GM12878 (cell line): ENCODE data around the gene FGGY. TPM values are rescaled to one million over a fixed set of nuclear protein-coding genes. Genes with fewer than 3 reads are reported as not detected.

Experiments used
- ATAC-seq: fragments of 200-7000 bp; cut with Tn5 transposase; 3 replicates; pipeline ENCODE4 v1.9.1; 2020; ENCODE audit warnings: mild to moderate bottlenecking, moderate library complexity
- BruUV-seq: library from RNA; stranded (reverse); fragments of 400-500 nt; replicated peaks from 2 replicates; lab custom pipeline; 2021; lab: Mats Ljungman, UMichigan
- CTCF ChIA-PET: fragments of 300-600 bp; sonication (Branson Sonifier 250); formaldehyde crosslinking; extraction: SDS; loops from one replicate; lab custom pipeline; 2021; ENCODE audit warnings: inconsistent platforms; lab: Yijun Ruan, JAX
- POLR2A ChIA-PET: fragments of 350-600 bp; formaldehyde crosslinking; extraction: SDS; loops from one replicate; lab custom pipeline; 2021; ENCODE audit warnings: inconsistent platforms; lab: Charles Lee
- RAD21 ChIA-PET: fragments of 300-600 bp; sonication (Branson Sonifier 250); formaldehyde crosslinking; loops from one replicate; lab custom pipeline; 2023; ENCODE audit warnings: antibody characterized with exemption; ENCODE audit not compliant: unreplicated experiment; lab: Charles Lee
- SMC1A ChIA-PET: fragments of 300-600 bp; sonication (Branson Sonifier 250); formaldehyde crosslinking; loops from one replicate; lab custom pipeline; 2023; ENCODE audit not compliant: unreplicated experiment, uncharacterized antibody; lab: Charles Lee
- DNase-seq: peaks from one replicate; pipeline ENCODE4 v3.0.0-alpha.2; 2011; ENCODE audit warnings: low read depth, low spot score
- FAIRE-seq: peaks from 3 replicates; lab custom pipeline; 2011; peaks lifted over from hg19 to GRCh38; lab: Jason Lieb, UNC
- H2AFZ ChIP-seq: 2 replicates; pipeline ENCODE4 v1.6.0; 2011; ENCODE audit warnings: low read depth, low read length, control low read depth; ENCODE audit not compliant: control insufficient read depth
- H3K27ac ChIP-seq: 2 replicates; pipeline ENCODE4 v1.5.1; 2011; ENCODE audit warnings: control low read depth; ENCODE audit not compliant: control insufficient read depth, insufficient read depth
- H3K27me3 ChIP-seq, 2 experiments: replicated peaks in 1 of 2; 2 replicates each; pipeline versions ENCODE4 v1.6.0 to v1.6.1; 2011; ENCODE audit warnings: low read length in 1 of 2; ENCODE audit not compliant: control insufficient read depth in 2 of 2, insufficient read depth in 2 of 2
- H3K36me3 ChIP-seq, 2 experiments: 2 replicates each; pipeline ENCODE4 v1.5.1; 2011; ENCODE audit warnings: low read length in 1 of 2; ENCODE audit not compliant: control insufficient read depth in 2 of 2, insufficient read depth in 2 of 2
- H3K4me1 ChIP-seq: 2 replicates; pipeline ENCODE4 v1.6.1; 2011; ENCODE audit warnings: mild to moderate bottlenecking, low read length, moderate library complexity, mixed read lengths; ENCODE audit not compliant: control insufficient read depth, insufficient read depth
- H3K4me2 ChIP-seq: 2 replicates; pipeline ENCODE4 v1.6.0; 2011; ENCODE audit warnings: control low read depth; ENCODE audit not compliant: control insufficient read depth, insufficient read depth
- H3K4me3 ChIP-seq: fragments of 200-600 bp; sonication (generic); 2 replicates; pipeline ENCODE4 v1.5.1; 2016
- H3K79me2 ChIP-seq: 2 replicates; pipeline ENCODE4 v1.6.0; 2011; ENCODE audit warnings: low read length; ENCODE audit not compliant: control insufficient read depth, insufficient read depth
- H3K9ac ChIP-seq: 2 replicates; pipeline ENCODE4 v1.8.0; 2011; ENCODE audit warnings: low read length, control low read depth, mixed read lengths; ENCODE audit not compliant: control insufficient read depth, insufficient read depth
- H3K9me3 ChIP-seq: replicated peaks from 3 replicates; pipeline ENCODE4 v1.5.1; 2011; ENCODE audit warnings: mild to moderate bottlenecking, low read length; ENCODE audit not compliant: control insufficient read depth, insufficient read depth
- H4K20me1 ChIP-seq: 2 replicates; pipeline ENCODE4 v1.6.0; 2011; ENCODE audit not compliant: control insufficient read depth, insufficient read depth
- CBX5 ChIP-seq: sonication (generic); IDR thresholded peaks from 2 replicates; pipeline ENCODE4 v1.6.1; 2016; ENCODE audit warnings: low read depth, moderate library complexity, mild to moderate bottlenecking, inconsistent platforms
- CUX1 ChIP-seq: IDR thresholded peaks from 2 replicates; pipeline ENCODE4 v1.6.1; 2012; ENCODE audit warnings: improper control_type of control experiment, low read depth, low read length; ENCODE audit not compliant: insufficient replicate concordance
- EED ChIP-seq: sonication (generic); IDR thresholded peaks from 2 replicates; pipeline ENCODE4 v1.6.1; 2016; ENCODE audit warnings: antibody characterized with exemption, low read depth
- EP300 ChIP-seq, 2 experiments: fragments of 150-350 bp in 1 of 2; IDR thresholded peaks; 2 replicates each; pipeline ENCODE4 v1.6.1; 2011 to 2012; ENCODE audit warnings: low read depth in 2 of 2, low read length in 2 of 2, borderline replicate concordance in 1 of 2, improper control_type of control experiment in 1 of 2, inconsistent platforms in 1 of 2; ENCODE audit not compliant: control insufficient read depth in 1 of 2
- GABPA ChIP-seq: IDR thresholded peaks from 2 replicates; pipeline ENCODE4 v1.6.1; 2014; ENCODE audit warnings: antibody characterized with exemption, low read depth, mild to moderate bottlenecking, inconsistent platforms
- KAT2A ChIP-seq: conservative IDR thresholded peaks from 2 replicates; pipeline ENCODE4 v1.6.1; 2011; ENCODE audit warnings: low read depth, low read length; ENCODE audit not compliant: control insufficient read depth
- MTA2 ChIP-seq: fragments of 450-650 bp; IDR thresholded peaks from 2 replicates; pipeline ENCODE4 v1.6.1; 2016; ENCODE audit warnings: low read depth, mild to moderate bottlenecking, moderate library complexity
- MXI1 ChIP-seq: fragments of 150-350 bp; IDR thresholded peaks from 2 replicates; pipeline ENCODE4 v1.6.1; 2011; ENCODE audit warnings: low read depth, mild to moderate bottlenecking, inconsistent platforms, low read length, improper control_type of control experiment
- NBN ChIP-seq: fragments of 450-650 bp; IDR thresholded peaks from 2 replicates; pipeline ENCODE4 v1.6.1; 2016
- NFIC ChIP-seq: IDR thresholded peaks from 2 replicates; pipeline ENCODE4 v1.6.1; 2012; ENCODE audit warnings: low read depth, mild to moderate bottlenecking, inconsistent platforms, low read length, moderate library complexity
- NFYB ChIP-seq: IDR thresholded peaks from 2 replicates; pipeline ENCODE4 v1.6.1; 2011; ENCODE audit warnings: low read depth, mild to moderate bottlenecking, low read length, improper control_type of control experiment, moderate library complexity; ENCODE audit not compliant: insufficient read depth
- POLR2AphosphoS2 ChIP-seq: IDR thresholded peaks from 2 replicates; pipeline ENCODE4 v1.6.1; 2011; ENCODE audit warnings: low read depth, mild to moderate bottlenecking, low read length, improper control_type of control experiment, moderate library complexity
- RELA ChIP-seq: fragments of 450-650 bp; IDR thresholded peaks from 2 replicates; pipeline ENCODE4 v1.8.0; 2014; ENCODE audit warnings: borderline replicate concordance; ENCODE audit not compliant: partially characterized antibody
- SKIL ChIP-seq: fragments of 450-650 bp; IDR thresholded peaks from 2 replicates; pipeline ENCODE4 v1.6.1; 2017; ENCODE audit warnings: mild to moderate bottlenecking, low read depth, inconsistent platforms; ENCODE audit not compliant: poor library complexity, severe bottlenecking
- TCF12 ChIP-seq: IDR thresholded peaks from 2 replicates; pipeline ENCODE4 v1.6.1; 2011; ENCODE audit warnings: low read depth, mild to moderate bottlenecking, low read length
- ZNF274 ChIP-seq: IDR thresholded peaks from one replicate; pipeline ENCODE4 v1.8.0; 2011; ENCODE audit not compliant: insufficient read length, insufficient read depth
- ZZZ3 ChIP-seq: IDR thresholded peaks from 2 replicates; pipeline ENCODE4 v1.6.1; 2011; ENCODE audit warnings: low read depth; ENCODE audit not compliant: control insufficient read depth, insufficient read length
- WGBS: methylation state at CpG from one replicate; pipeline ENCODE4 v1.1.6; 2016; ENCODE audit warnings: low lambda C conversion rate; ENCODE audit not compliant: insufficient replicate concordance, insufficient coverage; ENCODE audit errors: missing lambda C conversion rate; 5-methylcytosine and 5-hydroxymethylcytosine counted together
- in situ Hi-C: fragments of 300-500 bp; cut with MboI; formaldehyde crosslinking; loops from 9 replicates; pipeline ENCODE4 v1.14.3; 2018; ENCODE audit warnings: mixed read lengths
- intact Hi-C: fragments of 100-400 bp; cut with micrococcal nuclease; formaldehyde crosslinking; loops from one replicate; pipeline ENCODE4 v1.14.2; 2022; ENCODE audit not compliant: unreplicated experiment
- polyA plus RNA-seq, 11 experiments: library from polyadenylated mRNA; depleted of rRNA in 4 of 11; unstranded in 6 of 11; stranded (reverse) in 5 of 11; fragments of >200 nt; fragmentation: Nextera tagmentation in 4 of 11; fragmentation: Illumina TruSeq in 1 of 11; extraction: Ambion mirVana in 4 of 11; extraction: Trizol in 1 of 11; gene quantifications; 1 replicate in 1 of 11; 2 replicates in 10 of 11; pipeline versions ENCODE4 v1.2.1 to v1.2.3, GENCODE V29; 2011 to 2016; ENCODE audit warnings: inconsistent platforms in 2 of 11, missing spikeins in 2 of 11, low read depth in 1 of 11
- total RNA-seq, 4 experiments: library from RNA; depleted of rRNA in 3 of 4; stranded (reverse); fragments of >200 nt in 3 of 4; fragmentation: Illumina TruSeq in 1 of 4; extraction: Trizol in 1 of 4; gene quantifications; 2 replicates each; pipeline versions ENCODE4 v1.2.1 to v1.2.3, GENCODE V29; 2013 to 2021

The FGGY gene
- total and polyA plus RNA-seq, 10 of the 15 experiments (the other 5 are each of a cell fraction or from before 2014, with no cell fraction given): 6.2 to 11.9 (median 7.5) TPM

GRCh38 chr1:59747420-59748024, 450.6 kb downstream of the FGGY start:
- ATAC-seq (no peak), DNase-seq (no peak), FAIRE-seq (no peak)
- H3K9ac ChIP-seq: no peak overlapping the region
- no peak overlapping the region for H3K4me2 ChIP-seq
- H3K9me3 ChIP-seq: no peaks in the 10 kb centered on the region
- TF ChIP-seq SKIL (no peak), MTA2 (no peak), EED (no peak), NBN (no peak), ZZZ3 (no peak), TCF12 (no peak), ZNF274 (no peak), NFIC (no peak), RELA (no peak), GABPA (no peak), CBX5 (no peak), CUX1 (no peak), EP300 (IDR thresholded peaks at IDR 0.05; ENCODE audit: borderline replicate concordance in 1 of 2, control insufficient read depth in 1 of 2, low read depth in 2 of 2, low read length in 2 of 2) (no peak), NFYB (no peak), MXI1 (no peak), POLR2AphosphoS2 (no peak), KAT2A (no peak)
- CTCF ChIA-PET: interaction anchor here (1.1 to 4.3 kb wide), 2 partner anchors 11 to 200 kb away, joined by 3 to 32 read pairs; no protein-coding TSS in a partner anchor
- peaks cover 15% of the 10 kb centered on the region for H3K4me1 ChIP-seq
- intact Hi-C loops (no loop called here), in situ Hi-C loops (no loop called here)
- SMC1A ChIA-PET: interaction anchor here (1.0 to 1.4 kb wide), 3 partner anchors 21 to 42 kb away, joined by 3 to 5 read pairs (median 4); no protein-coding TSS in a partner anchor
- H3K27ac ChIP-seq: no peak overlapping the region
- H2AFZ ChIP-seq: no peak overlapping the region
- POLR2A ChIA-PET: no interaction called here
- no peaks in the 10 kb centered on the region for H3K36me3 ChIP-seq
- 63% methylated on average over 2 of the region's 2 CpGs for WGBS
- H3K27me3 ChIP-seq: no peaks in the 10 kb centered on the region
- RAD21 ChIA-PET: no interaction called here
- BruUV-seq: no TSS peak
- H4K20me1 ChIP-seq: no peaks in the 10 kb centered on the region
- H3K4me3 ChIP-seq: no peak overlapping the region
- H3K79me2 ChIP-seq: no peaks in the 10 kb centered on the region
